GM19395 (cell line): ENCODE data around the gene PEMT.

Source experiments
- ATAC-seq: cut with Tn5 transposase; IDR thresholded peaks from one replicate; pipeline ENCODE4 v1.9.1; 2021; ENCODE audit warnings: mild to moderate bottlenecking, moderate library complexity; ENCODE audit not compliant: unreplicated experiment

PEMT gene

GRCh38 chr17:17515934-17516930 lies 75.3 kb downstream of the PEMT start:
- no peak for ATAC-seq

- ATAC-seq = no peak
Observed at GRCh38 chr17:17514993-17515933, 76.2 kb downstream of the PEMT start.

DNA sequence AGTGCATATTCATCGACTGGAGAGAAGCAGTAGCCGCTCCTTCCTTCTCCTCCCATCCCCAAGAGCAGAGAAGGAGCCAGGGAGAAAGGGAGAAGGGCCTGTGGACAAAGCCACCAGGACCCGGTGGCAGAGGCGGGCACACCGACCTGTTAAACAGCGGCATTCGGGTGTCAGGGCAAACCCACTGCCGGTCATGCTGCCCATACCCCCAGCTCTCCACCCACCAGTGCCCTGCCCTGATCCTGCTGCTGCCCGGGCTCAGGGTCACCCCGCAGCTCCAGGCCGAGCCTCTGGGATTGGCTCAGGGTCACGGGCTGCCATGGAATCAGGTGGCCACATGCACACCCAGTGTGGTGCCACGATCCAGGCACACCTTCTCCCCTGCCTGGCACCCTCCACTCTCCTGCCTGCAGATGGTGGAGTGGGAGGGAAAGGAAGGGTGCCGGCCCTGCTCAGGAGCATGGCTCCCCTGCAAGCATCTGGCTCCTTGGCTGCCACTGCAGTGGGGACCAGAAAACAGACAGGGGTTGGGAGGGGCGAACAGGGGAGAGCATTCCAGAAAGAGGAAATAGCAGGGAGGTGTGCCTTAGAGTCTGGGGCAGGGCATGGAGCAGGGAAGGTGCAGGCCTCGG lies 77.0 kb downstream of the PEMT start:
- ATAC-seq = no peak

- no peak for ATAC-seq
Observed at GRCh38 chr17:17513626-17514025, 77.9 kb downstream of the PEMT start.

GRCh38 chr17:17512866-17513265 lies 78.6 kb downstream of the PEMT start:
- ATAC-seq = no peak

DNA sequence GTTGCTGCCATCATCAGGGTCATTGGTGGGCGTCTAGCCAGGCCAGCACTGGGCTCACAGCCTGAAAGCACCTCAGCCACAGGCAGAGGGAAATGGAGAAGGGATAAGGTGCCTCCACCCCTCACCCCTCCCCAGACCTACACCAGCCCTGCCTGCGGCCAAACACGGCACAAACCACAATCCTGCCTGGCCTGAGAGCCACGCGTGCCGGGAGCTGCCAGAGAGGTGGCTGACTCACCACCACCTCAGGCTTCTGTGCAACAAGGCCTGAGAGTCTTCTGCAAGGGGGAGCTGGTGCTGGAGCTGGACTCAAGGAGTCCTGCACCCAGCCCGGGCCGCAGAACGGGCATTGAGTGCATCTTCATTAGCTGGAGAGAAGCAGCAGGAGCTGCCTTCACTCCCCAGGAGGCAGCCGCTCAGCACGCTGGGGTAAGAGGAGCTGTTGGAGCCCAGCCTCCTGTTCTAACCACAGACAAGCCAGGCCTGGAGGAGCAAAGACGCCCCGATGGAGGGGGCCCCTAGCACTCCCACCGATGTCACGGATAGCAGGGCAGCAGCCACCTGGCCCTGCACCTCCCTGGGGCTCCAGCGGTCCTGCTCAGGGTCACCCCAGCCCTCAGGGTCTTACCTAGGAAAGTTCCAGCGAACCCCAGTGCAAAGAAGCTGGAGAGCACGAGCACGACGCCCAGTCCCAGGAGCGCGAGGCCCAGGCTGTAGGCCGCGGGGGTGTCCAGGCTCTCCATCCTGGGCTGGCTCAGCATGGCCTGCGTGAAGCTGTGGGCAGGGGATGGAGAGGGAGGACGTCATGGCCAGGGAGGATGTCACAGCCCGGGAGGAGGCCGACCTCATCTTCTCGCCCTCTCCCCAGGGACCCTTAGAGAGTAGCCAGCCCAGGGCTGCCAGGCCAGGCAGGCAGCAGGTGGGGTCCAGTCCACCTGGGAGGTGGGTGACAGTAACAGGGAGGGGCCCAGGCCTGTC lies 79.3 kb downstream of the PEMT start:
- no peak for ATAC-seq

GRCh38 chr17:17511293-17511741 lies 80.2 kb downstream of the PEMT start:
- no peak for ATAC-seq

DNA sequence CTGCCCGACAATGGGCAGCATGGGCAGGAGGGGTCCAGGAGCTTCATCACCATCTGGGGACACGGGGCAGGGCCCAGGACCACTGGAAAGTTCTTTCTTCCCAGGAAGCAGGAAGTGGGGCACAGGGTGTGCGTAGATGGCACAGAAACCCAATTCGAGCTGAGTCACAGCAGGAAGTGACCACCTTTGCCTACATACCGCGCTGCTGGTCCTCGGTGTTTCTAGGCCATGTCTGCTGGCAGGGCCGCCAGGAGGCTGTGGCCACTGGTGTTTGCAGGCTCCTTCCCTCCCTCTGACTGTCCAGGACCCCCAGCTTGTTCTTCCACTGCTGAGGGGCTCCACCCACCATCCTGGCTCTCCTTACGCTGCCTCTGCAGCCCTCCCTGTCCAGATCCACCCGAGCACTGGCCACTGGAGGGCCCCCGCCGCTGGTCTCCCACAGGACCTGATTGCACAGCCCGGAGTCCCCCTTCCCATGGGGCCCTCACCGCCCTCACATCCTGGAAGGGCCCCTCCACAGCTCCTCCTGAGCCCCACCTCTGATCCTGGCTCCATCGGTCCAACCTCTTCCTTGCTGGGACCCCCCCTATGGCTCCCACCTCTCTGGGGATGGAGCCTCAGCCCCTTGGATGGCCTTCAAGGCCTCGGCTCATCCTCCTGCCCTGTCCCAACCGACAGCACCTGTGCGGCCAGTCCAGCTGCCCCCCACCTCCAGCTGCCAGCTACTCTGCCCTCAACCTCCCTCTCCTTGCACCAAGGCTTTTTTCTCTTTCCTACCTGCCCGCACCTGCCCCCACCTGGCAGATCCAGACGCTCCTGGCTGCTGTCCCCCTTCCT lies 80.8 kb downstream of the PEMT start:
- ATAC-seq = no peak

- no peak for ATAC-seq
Observed at GRCh38 chr17:17509601-17510425, 81.7 kb downstream of the PEMT start.

GRCh38 chr17:17508646-17509591 lies 82.6 kb downstream of the PEMT start:
- no peak for ATAC-seq

DNA sequence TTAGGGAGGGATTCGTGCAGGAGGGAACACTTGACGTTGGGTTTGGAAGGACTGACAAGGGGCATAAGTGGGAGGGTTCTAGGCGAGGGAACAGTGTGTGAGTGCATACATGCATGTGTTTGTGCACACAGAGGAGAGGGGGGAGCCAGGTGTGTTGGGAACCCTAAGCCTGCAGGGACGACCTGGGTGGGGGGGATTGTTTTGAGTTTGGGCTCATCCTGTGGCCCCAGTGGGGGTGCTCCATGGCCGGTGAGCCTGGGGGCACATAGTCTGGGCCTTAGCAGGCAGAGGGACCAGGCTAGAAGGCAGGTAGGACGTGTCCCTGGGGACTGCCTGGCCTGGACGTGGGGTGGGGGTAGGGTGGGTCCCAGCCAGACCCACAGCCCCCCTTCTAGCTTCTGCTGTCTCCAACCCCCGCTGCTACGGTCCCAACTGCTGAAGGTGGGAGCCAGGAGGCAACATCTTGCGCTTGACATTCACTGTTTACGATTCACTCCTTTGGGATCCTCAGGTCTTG lies 83.4 kb downstream of the PEMT start:
- ATAC-seq = no peak

- ATAC-seq = no peak
Observed at GRCh38 chr17:17507465-17508011, 84.0 kb downstream of the PEMT start.

GRCh38 chr17:17506893-17507464 lies 84.5 kb downstream of the PEMT start:
- ATAC-seq = no peak

DNA sequence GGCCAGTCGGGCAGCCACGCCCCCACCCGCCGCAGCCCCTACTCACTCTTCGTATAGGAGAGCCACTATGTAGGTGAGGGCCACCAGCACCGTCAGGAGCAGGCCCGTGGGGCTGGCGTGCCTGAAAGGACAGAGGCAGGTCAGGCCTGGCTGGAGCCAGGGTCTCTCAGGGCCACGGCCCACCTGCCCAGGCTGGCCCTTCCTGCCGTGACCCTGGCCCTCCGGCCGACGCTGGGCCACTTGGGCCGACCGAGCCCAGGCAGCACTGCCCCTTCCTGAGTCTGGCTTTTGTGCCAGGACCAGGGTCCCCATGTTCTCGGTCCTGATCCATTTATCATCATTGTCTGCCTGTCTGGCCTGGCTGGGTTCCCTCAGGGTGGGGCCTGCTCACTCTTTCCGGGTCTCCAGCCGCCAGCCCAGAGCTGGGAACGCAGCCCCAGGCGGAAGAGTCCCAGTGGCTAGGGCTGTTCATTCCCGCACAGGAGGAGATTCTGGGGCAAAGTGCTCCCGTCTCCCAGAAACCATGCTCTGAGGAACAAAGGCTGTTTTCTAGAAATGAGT lies 85.2 kb downstream of the PEMT start:
- no peak for ATAC-seq

GRCh38 chr17:17505610-17506171 lies 85.8 kb downstream of the PEMT start:
- no peak for ATAC-seq
